SK-N-SH (cell line): ENCODE data around the gene PPM1F. TPM values are rescaled to one million over a fixed set of nuclear protein-coding genes. Genes with fewer than 3 reads are reported as not detected.
A peak's percentile ranks its signal among the peaks of the same experiment; 100 is the strongest.

Experiments used
- CTCF ChIA-PET: fragments of 300-600, 350-600 bp; formaldehyde crosslinking; extraction: SDS; loops from one replicate; lab custom pipeline; 2021; lab: Yijun Ruan, JAX
- POLR2A ChIA-PET: fragments of 350-600 bp; sonication (Branson Sonifier 250); formaldehyde crosslinking; extraction: SDS; loops from one replicate; lab custom pipeline; 2020; ENCODE audit warnings: antibody characterized with exemption, inconsistent platforms; lab: Yijun Ruan, JAX
- DNase-seq: peaks from one replicate; pipeline ENCODE4 v3.0.0; 2012
- H2AFZ ChIP-seq: fragments of 200-600 bp; sonication (generic); 2 replicates; pipeline ENCODE4 v1.8.1; 2016; ENCODE audit warnings: antibody characterized with exemption, mild to moderate bottlenecking, low read depth
- H3F3A ChIP-seq: fragments of 200-600 bp; sonication (generic); replicated peaks from 2 replicates; pipeline ENCODE3; 2016; ENCODE audit warnings: antibody characterized with exemption, mild to moderate bottlenecking; ENCODE audit not compliant: insufficient read depth
- H3K27ac ChIP-seq, 2 experiments: fragments of 200-500 bp in 1 of 2; fragments of 200-600 bp in 1 of 2; sonication (Bioruptor generic) in 1 of 2; sonication (generic), shearing (Covaris generic) in 1 of 2; 2 replicates each; pipeline versions ENCODE4 v1.5.1 to v1.6.1; 2014 to 2016; ENCODE audit warnings: low read depth in 2 of 2, inconsistent platforms in 1 of 2, low read length in 1 of 2, mild to moderate bottlenecking in 1 of 2, mixed read lengths in 1 of 2
- H3K27me3 ChIP-seq: fragments of 200-600 bp; sonication (generic), shearing (Covaris generic); 2 replicates; pipeline ENCODE4 v1.6.1; 2016; ENCODE audit warnings: mixed run types; ENCODE audit not compliant: insufficient read depth
- H3K36me3 ChIP-seq, 2 experiments: fragments of 200-500 bp in 1 of 2; fragments of 200-600 bp in 1 of 2; sonication (Bioruptor generic) in 1 of 2; sonication (generic) in 1 of 2; replicated peaks in 1 of 2; 2 replicates each; pipeline versions ENCODE3 to v1.5.1; 2014 to 2016; ENCODE audit warnings: low read length in 1 of 2, mild to moderate bottlenecking in 1 of 2; ENCODE audit not compliant: insufficient read depth in 2 of 2, control insufficient read depth in 1 of 2
- H3K4me1 ChIP-seq, 2 experiments: fragments of 200-500 bp in 1 of 2; fragments of 200-600 bp in 1 of 2; sonication (Bioruptor generic) in 1 of 2; sonication (generic), shearing (Covaris generic) in 1 of 2; 2 replicates each; pipeline versions ENCODE4 v1.5.1 to v1.6.1; 2014 to 2016; ENCODE audit warnings: low read depth in 1 of 2, low read length in 1 of 2, mixed run types in 1 of 2; ENCODE audit not compliant: insufficient read depth in 2 of 2, control insufficient read depth in 1 of 2
- H3K4me2 ChIP-seq: fragments of 200-600 bp; sonication (generic), shearing (Covaris generic); 2 replicates; pipeline ENCODE4 v1.6.1; 2017; ENCODE audit warnings: mixed run types
- H3K4me3 ChIP-seq, 2 experiments: fragments of 200-500 bp in 1 of 2; fragments of 200-600 bp in 1 of 2; sonication (Bioruptor generic) in 1 of 2; sonication (generic), shearing (Covaris generic) in 1 of 2; 2 replicates each; pipeline versions ENCODE4 v1.5.1 to v1.8.1; 2014 to 2016; ENCODE audit warnings: low read depth in 2 of 2, inconsistent platforms in 1 of 2, low read length in 1 of 2, mild to moderate bottlenecking in 1 of 2, mixed read lengths in 1 of 2, moderate library complexity in 1 of 2
- H3K79me2 ChIP-seq: fragments of 200-600 bp; sonication (generic); 2 replicates; pipeline ENCODE4 v1.8.1; 2017; ENCODE audit warnings: mild to moderate bottlenecking; ENCODE audit not compliant: insufficient read depth
- H3K9ac ChIP-seq: fragments of 200-600 bp; sonication (generic); 2 replicates; pipeline ENCODE4 v1.6.1; 2017; ENCODE audit warnings: mixed run types
- H3K9me2 ChIP-seq: fragments of 200-600 bp; sonication (generic); 2 replicates; pipeline ENCODE4 v1.6.1; 2017; ENCODE audit warnings: mixed run types
- H3K9me3 ChIP-seq: fragments of 200-600 bp; sonication (generic); 2 replicates; pipeline ENCODE4 v1.6.1; 2017; ENCODE audit warnings: mixed run types, mild to moderate bottlenecking, moderate library complexity
- H4K20me1 ChIP-seq: fragments of 200-600 bp; sonication (generic); 2 replicates; pipeline ENCODE4 v1.6.1; 2017; ENCODE audit warnings: mild to moderate bottlenecking, mixed run types; ENCODE audit not compliant: insufficient read depth
- CHD2 ChIP-seq: fragments of 150-350 bp; IDR thresholded peaks from 2 replicates; pipeline ENCODE4 v1.6.1; 2018; ENCODE audit warnings: low read length; ENCODE audit not compliant: partially characterized antibody
- CTCF ChIP-seq: fragments of 200-600 bp; sonication (generic); IDR thresholded peaks from 2 replicates; pipeline ENCODE4 v1.6.1; 2017; ENCODE audit warnings: antibody characterized with exemption, mild to moderate bottlenecking, moderate library complexity
- GABPA ChIP-seq: IDR thresholded peaks from 2 replicates; pipeline ENCODE4 v1.4.0; 2012; ENCODE audit warnings: low read depth, mild to moderate bottlenecking
- GATA2 ChIP-seq: sonication (generic); formaldehyde crosslinking; IDR thresholded peaks from 2 replicates; pipeline ENCODE4 v1.5.0; 2020; ENCODE audit warnings: mild to moderate bottlenecking, missing genetic modification reagents
- JUND ChIP-seq: IDR thresholded peaks from 2 replicates; pipeline ENCODE4 v1.4.0; 2012
- MAX ChIP-seq: IDR thresholded peaks from 2 replicates; pipeline ENCODE4 v1.4.0; 2012; ENCODE audit warnings: low read depth
- MEF2A ChIP-seq: IDR thresholded peaks from 2 replicates; pipeline ENCODE4 v1.4.0; 2012; ENCODE audit warnings: low read depth, borderline replicate concordance
- MXI1 ChIP-seq: IDR thresholded peaks from 2 replicates; pipeline ENCODE4 v1.6.1; 2012; ENCODE audit warnings: mild to moderate bottlenecking, low read depth, low read length, improper control_type of control experiment
- NFIC ChIP-seq: IDR thresholded peaks from 2 replicates; pipeline ENCODE4 v1.4.0; 2012; ENCODE audit warnings: borderline replicate concordance
- RAD21 ChIP-seq: IDR thresholded peaks from 2 replicates; pipeline ENCODE4 v1.6.1; 2012; ENCODE audit warnings: mild to moderate bottlenecking, low read length
- RCOR1 ChIP-seq: fragments of 150-350 bp; IDR thresholded peaks from 2 replicates; pipeline ENCODE4 v1.6.1; 2017; ENCODE audit warnings: antibody characterized with exemption, low read length
- REST ChIP-seq: IDR thresholded peaks from 2 replicates; pipeline ENCODE4 v1.6.1; 2012; ENCODE audit warnings: mild to moderate bottlenecking, low read depth, low read length, moderate library complexity
- SMC3 ChIP-seq: IDR thresholded peaks from 2 replicates; pipeline ENCODE4 v1.6.1; 2012; ENCODE audit warnings: low read depth, low read length, improper control_type of control experiment
- USF1 ChIP-seq: IDR thresholded peaks from 2 replicates; pipeline ENCODE4 v1.4.0; 2012; ENCODE audit warnings: low read depth, borderline replicate concordance
- WGBS: methylation state at CpG from one replicate; pipeline ENCODE4 v1.1.6; 2017; ENCODE audit warnings: low lambda C conversion rate; 5-methylcytosine and 5-hydroxymethylcytosine counted together
- polyA plus RNA-seq, 3 experiments: library from polyadenylated mRNA; depleted of rRNA; stranded (reverse); fragments of >200 nt; gene quantifications; 2 replicates each; pipeline ENCODE4 v1.2.3, GENCODE V29; 2012

Gene PPM1F
- polyA plus RNA-seq, 1 of the 3 experiments (the other 2 are of a cell fraction): 29.6 TPM

GRCh38 chr22:21938071-21938822 lies 14.4 kb downstream of the PPM1F start (continued):
- peak; percentile 84 for TF ChIP-seq CTCF
- peak; percentile 49; the same call in 1 of the 2 replicates for TF ChIP-seq GABPA
- TF ChIP-seq RAD21: peak; percentile 88
- TF ChIP-seq CHD2: peak; percentile 17
- TF ChIP-seq RCOR1: no peak
- TF ChIP-seq NFIC: no peak
- peak; percentile 76; the same call in 1 of the 2 replicates for TF ChIP-seq MAX
- TF ChIP-seq GATA2 (CRISPR knock-in tag): 0 out of 2 replicates have a peak, but pooled peaks have one; percentile 19
- 0 out of 2 replicates have a peak, but pooled peaks have one; percentile 7 for TF ChIP-seq REST
- no peak for TF ChIP-seq JUND
- peak; percentile 74 for TF ChIP-seq SMC3
- no peak for TF ChIP-seq MEF2A
- peak; percentile 81 for TF ChIP-seq MXI1

- Histone ChIP-seq H3K27ac (peak overlapping the region; percentile 89 to 95), H3K4me3 (peak overlapping the region; percentile 51 to 52; a peak in 2 of 4 replicates), H3K4me2 (peak overlapping the region; percentile 84; the same call in 1 of the 2 replicates), H3K9me2 (no peaks in the 10 kb centered on the region), H3F3A (peaks cover 26% of the 10 kb centered on the region), H3K79me2 (peaks cover 45% of the 10 kb centered on the region; the same call in 1 of the 2 replicates), H3K9me3 (no peaks in the 10 kb centered on the region), H3K27me3 (no peaks in the 10 kb centered on the region), H3K36me3 (peaks cover 15 to 23% of the 10 kb centered on the region in 2 experiments), H4K20me1 (no peaks in the 10 kb centered on the region), H2AFZ (no peak overlapping the region), H3K4me1 (peaks cover 23 to 34% of the 10 kb centered on the region in 2 experiments; a peak in 3 of 4 replicates), H3K9ac (peak overlapping the region; percentile 68)
- no peak for TF ChIP-seq USF1
- 60% methylated on average over 3 of the region's 8 CpGs for WGBS
- ChIA-PET POLR2A (interaction anchor here (0.6 to 1.8 kb wide), 4 partner anchors 15 to 284 kb away, joined by 3 to 10 read pairs (median 6); partner anchors contain the start of genes PPM1F, TOP3B and YPEL1), CTCF (interaction anchor here (0.6 to 8.6 kb wide), 51 partner anchors 12 to 308 kb away, joined by 3 to 173 read pairs (median 6); partner anchors contain the start of genes MAPK1, PPIL2, PPM1F and TOP3B)
- DNase-seq: no peak
Observed at GRCh38 chr22:21937821-21938070, 14.9 kb downstream of the PPM1F start.
